HEK293 (cell line): Measurements from ENCODE around the gene ATOH8.

Experiments used
- CTCF ChIA-PET: fragments of 350-600 bp; formaldehyde crosslinking; extraction: SDS; loops from one replicate; lab custom pipeline; 2021; ENCODE audit warnings: antibody characterized with exemption; lab: Yijun Ruan, JAX
- POLR2A ChIA-PET: fragments of 300-600 bp; formaldehyde crosslinking; extraction: SDS; loops from one replicate; lab custom pipeline; 2020; ENCODE audit warnings: antibody characterized with exemption, inconsistent platforms; lab: Yijun Ruan, JAX
- H3K27ac ChIP-seq: fragments of 200-500 bp; sonication (Bioruptor generic); 2 replicates; pipeline ENCODE4 v1.5.1; 2014; ENCODE audit warnings: low read depth, low read length, control low read depth, inconsistent platforms; ENCODE audit errors: extremely low read depth
- H3K36me3 ChIP-seq, 2 experiments: fragments of 200-500 bp in 1 of 2; sonication (Bioruptor generic) in 1 of 2; 1 replicate in 1 of 2; 2 replicates in 1 of 2; pipeline ENCODE4 v1.5.1; 2014 to 2017; ENCODE audit warnings: inconsistent platforms in 2 of 2, low read length in 2 of 2; ENCODE audit not compliant: control insufficient read depth in 2 of 2, insufficient read depth in 1 of 2
- H3K4me1 ChIP-seq: fragments of 200-500 bp; sonication (Bioruptor generic); 2 replicates; pipeline ENCODE4 v1.5.1; 2014; ENCODE audit warnings: mild to moderate bottlenecking, low read length, inconsistent platforms; ENCODE audit not compliant: control insufficient read depth, insufficient read depth
- H3K4me3 ChIP-seq: 2 replicates; pipeline ENCODE4 v1.5.1; 2011; ENCODE audit warnings: low read depth, mild to moderate bottlenecking, control low read depth, low read length, moderate library complexity
- H3K9me3 ChIP-seq: fragments of 200-500 bp; sonication (Bioruptor generic); 2 replicates; pipeline ENCODE4 v1.5.1; 2014; ENCODE audit warnings: low read depth, low read length, inconsistent platforms; ENCODE audit not compliant: control insufficient read depth, insufficient read depth
- GLIS1 ChIP-seq: fragments of 450-650 bp; formaldehyde crosslinking; IDR thresholded peaks from 2 replicates; pipeline ENCODE4 v1.5.1; 2016; ENCODE audit warnings: missing biosample characterization, missing genetic modification characterization
- HOXD13 ChIP-seq: sonication (generic); formaldehyde crosslinking; IDR thresholded peaks from 2 replicates; pipeline ENCODE4 v1.8.0; 2022; ENCODE audit warnings: missing genetic modification reagents, borderline replicate concordance
- ZBTB17 ChIP-seq: fragments of 450-650 bp; formaldehyde crosslinking; IDR thresholded peaks from 2 replicates; pipeline ENCODE4 v1.5.1; 2016; ENCODE audit warnings: missing biosample characterization, missing genetic modification characterization
- ZBTB21 ChIP-seq: fragments of 450-650 bp; formaldehyde crosslinking; IDR thresholded peaks from 2 replicates; pipeline ENCODE4 v1.5.1; 2017; ENCODE audit warnings: missing biosample characterization, missing genetic modification characterization
- ZBTB48 ChIP-seq: fragments of 450-650 bp; formaldehyde crosslinking; IDR thresholded peaks from 2 replicates; pipeline ENCODE4 v1.5.1; 2016; ENCODE audit warnings: missing biosample characterization, missing genetic modification characterization
- ZNF16 ChIP-seq: fragments of 450-650 bp; formaldehyde crosslinking; IDR thresholded peaks from 2 replicates; pipeline ENCODE4 v1.5.1; 2016; ENCODE audit warnings: low read depth, missing biosample characterization, missing genetic modification characterization
- ZNF335 ChIP-seq: fragments of 450-650 bp; formaldehyde crosslinking; conservative IDR thresholded peaks from 2 replicates; pipeline ENCODE4 v1.5.1; 2016; ENCODE audit warnings: missing biosample characterization, missing genetic modification characterization
- ZNF394 ChIP-seq: fragments of 450-650 bp; formaldehyde crosslinking; IDR thresholded peaks from 2 replicates; pipeline ENCODE4 v1.5.1; 2016; ENCODE audit warnings: missing biosample characterization, missing genetic modification characterization, mild to moderate bottlenecking, moderate library complexity, borderline replicate concordance
- ZNF514 ChIP-seq: fragments of 450-650 bp; formaldehyde crosslinking; IDR thresholded peaks from 2 replicates; pipeline ENCODE4 v1.5.1; 2016; ENCODE audit warnings: missing biosample characterization, missing genetic modification characterization
- ZNF549 ChIP-seq: fragments of 450-650 bp; IDR thresholded peaks from 2 replicates; pipeline ENCODE4 v1.5.1; 2018; ENCODE audit warnings: missing biosample characterization, missing genetic modification characterization, mild to moderate bottlenecking, inconsistent platforms, moderate library complexity
- ZNF654 ChIP-seq: fragments of 450-650 bp; formaldehyde crosslinking; IDR thresholded peaks from 2 replicates; pipeline ENCODE4 v1.5.1; 2016; ENCODE audit warnings: low read depth, missing biosample characterization, missing genetic modification characterization
- ZNF660 ChIP-seq: fragments of 450-650 bp; IDR thresholded peaks from 2 replicates; pipeline ENCODE4 v1.5.1; 2018; ENCODE audit warnings: missing biosample characterization, mild to moderate bottlenecking, missing genetic modification characterization
- ZNF785 ChIP-seq: fragments of 450-650 bp; formaldehyde crosslinking; IDR thresholded peaks from 2 replicates; pipeline ENCODE4 v1.5.1; 2016; ENCODE audit warnings: missing biosample characterization, missing genetic modification characterization
- ZSCAN30 ChIP-seq: fragments of 450-650 bp; IDR thresholded peaks from 2 replicates; pipeline ENCODE4 v1.5.1; 2018; ENCODE audit warnings: missing biosample characterization, mild to moderate bottlenecking, missing genetic modification characterization, moderate library complexity
- TF ChIP-seq, protein P1 (sequence below): fragments of 450-650 bp; formaldehyde crosslinking; IDR thresholded peaks from 2 replicates; pipeline ENCODE4 v1.5.1; 2016; ENCODE audit warnings: missing biosample characterization, missing genetic modification characterization
- TF ChIP-seq, protein P2 (sequence below): fragments of 450-650 bp; formaldehyde crosslinking; IDR thresholded peaks from 2 replicates; pipeline ENCODE4 v1.5.1; 2017; ENCODE audit warnings: missing biosample characterization, missing genetic modification characterization
- TF ChIP-seq, protein P3 (sequence below): fragments of 450-650 bp; formaldehyde crosslinking; conservative IDR thresholded peaks from 2 replicates; pipeline ENCODE4 v1.5.1; 2016; ENCODE audit warnings: low read depth, missing biosample characterization, missing genetic modification characterization
- TF ChIP-seq, protein P4 (sequence below): fragments of 450-650 bp; formaldehyde crosslinking; IDR thresholded peaks from 2 replicates; pipeline ENCODE4 v1.5.1; 2017; ENCODE audit warnings: missing biosample characterization, missing genetic modification characterization

The ATOH8 gene

DNA sequence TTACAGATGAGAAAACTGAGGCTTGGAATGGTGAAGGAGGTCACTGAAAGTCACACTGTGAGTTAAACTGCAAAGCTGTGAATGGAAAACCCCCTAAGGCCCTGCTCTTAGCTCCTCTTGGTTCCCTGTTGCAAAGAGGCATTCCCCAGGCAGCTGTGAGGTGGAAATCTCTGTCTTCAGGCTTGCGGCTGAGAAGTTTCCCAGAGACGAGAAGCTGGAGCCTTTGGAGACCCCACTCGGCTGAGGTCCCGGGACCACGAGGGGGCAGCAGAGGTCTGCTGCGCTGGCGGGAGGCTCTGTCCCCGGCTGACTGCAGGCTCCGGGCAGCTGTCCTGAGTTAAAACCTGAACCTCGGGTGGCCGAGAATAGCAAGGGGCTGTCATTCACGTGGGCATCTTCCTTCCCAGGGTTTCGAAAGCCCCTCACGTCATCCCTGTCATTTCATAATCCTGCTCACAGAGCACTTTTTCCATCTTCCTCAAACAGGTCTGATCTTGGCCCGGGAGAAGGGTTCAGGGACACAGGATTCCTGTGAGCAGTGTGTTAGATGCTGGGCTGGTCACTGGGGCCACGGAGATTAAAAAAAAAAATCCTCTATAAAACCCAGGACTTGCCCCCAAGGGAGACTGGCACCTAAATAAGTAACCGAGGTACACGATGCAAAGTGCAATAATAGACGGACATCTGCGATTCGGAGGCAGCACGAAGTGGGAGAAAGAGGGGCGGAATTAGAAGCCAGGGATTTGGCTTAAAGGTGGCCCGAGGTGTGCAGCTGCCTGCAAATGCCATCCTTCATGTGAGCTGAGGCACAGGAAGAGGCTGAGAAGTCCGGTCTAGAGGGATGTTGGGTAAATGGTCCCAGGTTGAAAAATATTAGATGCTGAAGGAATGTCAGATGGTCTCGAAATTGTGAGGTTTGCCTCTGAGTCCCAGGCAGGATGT lies 24.6 kb upstream of the ATOH8 start:
- ChIA-PET CTCF (interaction anchor here (0.6 to 2.5 kb wide), 56 partner anchors 8 to 496 kb away, joined by 3 to 141 read pairs (median 5); partner anchors contain the start of gene ATOH8), POLR2A (interaction anchor here (1.1 kb wide), 1 partner anchor 85 kb away, joined by 3 read pairs; no protein-coding TSS in a partner anchor)
- H3K4me3 ChIP-seq, result no peak overlapping the region
- TF ChIP-seq HOXD13 (CRISPR knock-in tag), result no peak
- TF ChIP-seq ZNF654 (tag by site-specific recombination), result peak; percentile 90
- TF ChIP-seq ZNF394 (tag by site-specific recombination), result peak; percentile 83; the same call in 1 of the 2 replicates
- TF ChIP-seq, protein P1, sequence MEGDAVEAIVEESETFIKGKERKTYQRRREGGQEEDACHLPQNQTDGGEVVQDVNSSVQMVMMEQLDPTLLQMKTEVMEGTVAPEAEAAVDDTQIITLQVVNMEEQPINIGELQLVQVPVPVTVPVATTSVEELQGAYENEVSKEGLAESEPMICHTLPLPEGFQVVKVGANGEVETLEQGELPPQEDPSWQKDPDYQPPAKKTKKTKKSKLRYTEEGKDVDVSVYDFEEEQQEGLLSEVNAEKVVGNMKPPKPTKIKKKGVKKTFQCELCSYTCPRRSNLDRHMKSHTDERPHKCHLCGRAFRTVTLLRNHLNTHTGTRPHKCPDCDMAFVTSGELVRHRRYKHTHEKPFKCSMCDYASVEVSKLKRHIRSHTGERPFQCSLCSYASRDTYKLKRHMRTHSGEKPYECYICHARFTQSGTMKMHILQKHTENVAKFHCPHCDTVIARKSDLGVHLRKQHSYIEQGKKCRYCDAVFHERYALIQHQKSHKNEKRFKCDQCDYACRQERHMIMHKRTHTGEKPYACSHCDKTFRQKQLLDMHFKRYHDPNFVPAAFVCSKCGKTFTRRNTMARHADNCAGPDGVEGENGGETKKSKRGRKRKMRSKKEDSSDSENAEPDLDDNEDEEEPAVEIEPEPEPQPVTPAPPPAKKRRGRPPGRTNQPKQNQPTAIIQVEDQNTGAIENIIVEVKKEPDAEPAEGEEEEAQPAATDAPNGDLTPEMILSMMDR (tag by site-specific recombination), result peak; percentile 93
- no peak for TF ChIP-seq ZBTB48 (tag by site-specific recombination)
- no peak for TF ChIP-seq ZBTB21 (tag by site-specific recombination)
- TF ChIP-seq ZNF549, result no peak
- peak; percentile 22; the same call in 1 of the 2 replicates for TF ChIP-seq ZNF335 (tag by site-specific recombination)
- 0 out of 2 replicates have a peak, but pooled peaks have one; percentile 31 for TF ChIP-seq ZNF660 (tag by site-specific recombination)
- peak; percentile 56; the same call in 1 of the 2 replicates for TF ChIP-seq ZBTB17 (tag by site-specific recombination)
- peak; percentile 10; the same call in 1 of the 2 replicates for TF ChIP-seq GLIS1
- TF ChIP-seq, protein P2, sequence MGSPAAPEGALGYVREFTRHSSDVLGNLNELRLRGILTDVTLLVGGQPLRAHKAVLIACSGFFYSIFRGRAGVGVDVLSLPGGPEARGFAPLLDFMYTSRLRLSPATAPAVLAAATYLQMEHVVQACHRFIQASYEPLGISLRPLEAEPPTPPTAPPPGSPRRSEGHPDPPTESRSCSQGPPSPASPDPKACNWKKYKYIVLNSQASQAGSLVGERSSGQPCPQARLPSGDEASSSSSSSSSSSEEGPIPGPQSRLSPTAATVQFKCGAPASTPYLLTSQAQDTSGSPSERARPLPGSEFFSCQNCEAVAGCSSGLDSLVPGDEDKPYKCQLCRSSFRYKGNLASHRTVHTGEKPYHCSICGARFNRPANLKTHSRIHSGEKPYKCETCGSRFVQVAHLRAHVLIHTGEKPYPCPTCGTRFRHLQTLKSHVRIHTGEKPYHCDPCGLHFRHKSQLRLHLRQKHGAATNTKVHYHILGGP, result no peak
- TF ChIP-seq ZSCAN30 (tag by site-specific recombination), result peak; percentile 89
- H3K4me1 ChIP-seq, result peaks cover 2% of the 10 kb centered on the region
- H3K27ac ChIP-seq, result no peak overlapping the region
- H3K36me3 ChIP-seq, result no peaks in the 10 kb centered on the region
- H3K9me3 ChIP-seq, result no peaks in the 10 kb centered on the region

DNA sequence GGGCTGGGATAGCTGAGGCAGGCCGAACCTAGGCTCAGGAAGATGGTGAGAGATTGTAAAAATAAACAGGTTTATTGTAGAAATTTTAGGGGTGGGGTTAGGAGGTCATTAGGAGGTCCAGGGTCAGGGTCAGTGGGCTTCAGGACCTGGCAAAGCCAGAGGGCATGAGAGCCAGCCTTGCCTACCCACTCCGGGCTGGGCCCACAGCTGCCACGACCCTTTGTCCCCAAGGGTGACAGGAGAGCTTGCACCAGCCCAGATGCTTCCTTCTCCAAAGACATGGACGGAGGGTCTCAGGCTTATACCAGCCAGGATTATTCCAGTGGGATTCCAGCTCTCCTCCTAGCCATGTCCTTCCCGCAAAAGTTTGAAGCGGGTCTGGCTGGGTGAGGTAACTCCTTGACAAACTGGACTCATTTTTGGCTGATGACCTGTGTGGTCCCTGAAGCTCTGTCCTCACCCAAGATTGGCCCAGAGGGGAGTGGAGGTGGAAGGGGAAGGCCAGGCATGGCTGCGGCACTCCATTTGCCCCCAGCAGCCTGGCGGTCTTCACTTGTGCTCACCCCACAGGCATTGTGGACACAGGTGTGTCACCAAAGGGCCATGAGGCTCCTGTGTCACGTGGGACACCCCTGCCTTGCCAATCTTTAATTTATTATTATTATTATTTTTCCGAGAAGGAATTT lies 23.8 kb upstream of the ATOH8 start:
- no peaks in the 10 kb centered on the region for H3K9me3 ChIP-seq
- TF ChIP-seq, protein P3, sequence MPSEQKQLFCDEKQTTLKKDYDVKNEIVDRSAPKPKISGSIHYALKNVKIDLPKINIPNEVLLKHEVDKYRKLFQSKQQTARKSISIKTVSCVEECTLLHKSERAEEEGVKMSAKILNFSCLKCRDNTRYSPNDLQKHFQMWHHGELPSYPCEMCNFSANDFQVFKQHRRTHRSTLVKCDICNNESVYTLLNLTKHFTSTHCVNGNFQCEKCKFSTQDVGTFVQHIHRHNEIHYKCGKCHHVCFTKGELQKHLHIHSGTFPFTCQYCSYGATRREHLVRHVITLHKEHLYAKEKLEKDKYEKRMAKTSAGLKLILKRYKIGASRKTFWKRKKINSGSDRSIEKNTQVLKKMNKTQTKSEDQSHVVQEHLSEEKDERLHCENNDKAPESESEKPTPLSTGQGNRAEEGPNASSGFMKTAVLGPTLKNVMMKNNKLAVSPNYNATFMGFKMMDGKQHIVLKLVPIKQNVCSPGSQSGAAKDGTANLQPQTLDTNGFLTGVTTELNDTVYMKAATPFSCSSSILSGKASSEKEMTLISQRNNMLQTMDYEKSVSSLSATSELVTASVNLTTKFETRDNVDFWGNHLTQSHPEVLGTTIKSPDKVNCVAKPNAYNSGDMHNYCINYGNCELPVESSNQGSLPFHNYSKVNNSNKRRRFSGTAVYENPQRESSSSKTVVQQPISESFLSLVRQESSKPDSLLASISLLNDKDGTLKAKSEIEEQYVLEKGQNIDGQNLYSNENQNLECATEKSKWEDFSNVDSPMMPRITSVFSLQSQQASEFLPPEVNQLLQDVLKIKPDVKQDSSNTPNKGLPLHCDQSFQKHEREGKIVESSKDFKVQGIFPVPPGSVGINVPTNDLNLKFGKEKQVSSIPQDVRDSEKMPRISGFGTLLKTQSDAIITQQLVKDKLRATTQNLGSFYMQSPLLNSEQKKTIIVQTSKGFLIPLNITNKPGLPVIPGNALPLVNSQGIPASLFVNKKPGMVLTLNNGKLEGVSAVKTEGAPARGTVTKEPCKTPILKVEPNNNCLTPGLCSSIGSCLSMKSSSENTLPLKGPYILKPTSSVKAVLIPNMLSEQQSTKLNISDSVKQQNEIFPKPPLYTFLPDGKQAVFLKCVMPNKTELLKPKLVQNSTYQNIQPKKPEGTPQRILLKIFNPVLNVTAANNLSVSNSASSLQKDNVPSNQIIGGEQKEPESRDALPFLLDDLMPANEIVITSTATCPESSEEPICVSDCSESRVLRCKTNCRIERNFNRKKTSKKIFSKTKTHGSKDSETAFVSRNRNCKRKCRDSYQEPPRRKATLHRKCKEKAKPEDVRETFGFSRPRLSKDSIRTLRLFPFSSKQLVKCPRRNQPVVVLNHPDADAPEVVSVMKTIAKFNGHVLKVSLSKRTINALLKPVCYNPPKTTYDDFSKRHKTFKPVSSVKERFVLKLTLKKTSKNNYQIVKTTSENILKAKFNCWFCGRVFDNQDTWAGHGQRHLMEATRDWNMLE (tag by site-specific recombination), result no peak
- TF ChIP-seq ZNF785 (tag by site-specific recombination), result no peak
- TF ChIP-seq ZNF514 (tag by site-specific recombination), result no peak
- no peak for TF ChIP-seq ZNF16
- TF ChIP-seq, protein P4, sequence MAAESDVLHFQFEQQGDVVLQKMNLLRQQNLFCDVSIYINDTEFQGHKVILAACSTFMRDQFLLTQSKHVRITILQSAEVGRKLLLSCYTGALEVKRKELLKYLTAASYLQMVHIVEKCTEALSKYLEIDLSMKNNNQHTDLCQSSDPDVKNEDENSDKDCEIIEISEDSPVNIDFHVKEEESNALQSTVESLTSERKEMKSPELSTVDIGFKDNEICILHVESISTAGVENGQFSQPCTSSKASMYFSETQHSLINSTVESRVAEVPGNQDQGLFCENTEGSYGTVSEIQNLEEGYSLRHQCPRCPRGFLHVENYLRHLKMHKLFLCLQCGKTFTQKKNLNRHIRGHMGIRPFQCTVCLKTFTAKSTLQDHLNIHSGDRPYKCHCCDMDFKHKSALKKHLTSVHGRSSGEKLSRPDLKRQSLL (tag by site-specific recombination), result no peak
- H3K4me1 ChIP-seq, result peaks cover 2% of the 10 kb centered on the region
- no peak overlapping the region for H3K4me3 ChIP-seq
- H3K36me3 ChIP-seq, result no peaks in the 10 kb centered on the region
- POLR2A ChIA-PET, result no interaction called here
- H3K27ac ChIP-seq, result no peak overlapping the region
- CTCF ChIA-PET, result interaction anchor here (0.7 to 2.5 kb wide), 17 partner anchors 10 to 97 kb away, joined by 3 to 141 read pairs (median 15); partner anchors contain the start of gene ATOH8
